Measurements from ENCODE around the gene PCED1B. TPM values are rescaled to one million over a fixed set of nuclear protein-coding genes. Genes with fewer than 3 reads are reported as not detected.
"Not testable (repeated sequence)": the region's sequence is repeated elsewhere in the genome, so short reads cannot be mapped to it uniquely, and the experiment has no call there.

The PCED1B gene
- total RNA-seq, 1 donor from 2014 or later: 0.91 TPM

- peaks cover 5% of the 10 kb centered on the region for H3K4me1 Mint-ChIP-seq (ENCODE audit: low read depth)
- TF ChIP-seq, protein P1, sequence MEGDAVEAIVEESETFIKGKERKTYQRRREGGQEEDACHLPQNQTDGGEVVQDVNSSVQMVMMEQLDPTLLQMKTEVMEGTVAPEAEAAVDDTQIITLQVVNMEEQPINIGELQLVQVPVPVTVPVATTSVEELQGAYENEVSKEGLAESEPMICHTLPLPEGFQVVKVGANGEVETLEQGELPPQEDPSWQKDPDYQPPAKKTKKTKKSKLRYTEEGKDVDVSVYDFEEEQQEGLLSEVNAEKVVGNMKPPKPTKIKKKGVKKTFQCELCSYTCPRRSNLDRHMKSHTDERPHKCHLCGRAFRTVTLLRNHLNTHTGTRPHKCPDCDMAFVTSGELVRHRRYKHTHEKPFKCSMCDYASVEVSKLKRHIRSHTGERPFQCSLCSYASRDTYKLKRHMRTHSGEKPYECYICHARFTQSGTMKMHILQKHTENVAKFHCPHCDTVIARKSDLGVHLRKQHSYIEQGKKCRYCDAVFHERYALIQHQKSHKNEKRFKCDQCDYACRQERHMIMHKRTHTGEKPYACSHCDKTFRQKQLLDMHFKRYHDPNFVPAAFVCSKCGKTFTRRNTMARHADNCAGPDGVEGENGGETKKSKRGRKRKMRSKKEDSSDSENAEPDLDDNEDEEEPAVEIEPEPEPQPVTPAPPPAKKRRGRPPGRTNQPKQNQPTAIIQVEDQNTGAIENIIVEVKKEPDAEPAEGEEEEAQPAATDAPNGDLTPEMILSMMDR (IDR thresholded peaks at IDR 0.05; ENCODE audit: unreplicated experiment): no peak
- no peaks in the 10 kb centered on the region for H3K36me3 Mint-ChIP-seq (ENCODE audit: insufficient read depth)
- DNase-seq (ENCODE audit: low spot score, unreplicated experiment): no peak
- H3K9me3 Mint-ChIP-seq (ENCODE audit: low read depth): no peaks in the 10 kb centered on the region
- H3K4me3 Mint-ChIP-seq (ENCODE audit: low read depth): no peak overlapping the region
- no peaks in the 10 kb centered on the region for H3K27me3 Mint-ChIP-seq
- no peak overlapping the region for H3K27ac Mint-ChIP-seq
Measured at GRCh38 chr12:47277972-47278448, 198.6 kb downstream of the PCED1B start.

DNA sequence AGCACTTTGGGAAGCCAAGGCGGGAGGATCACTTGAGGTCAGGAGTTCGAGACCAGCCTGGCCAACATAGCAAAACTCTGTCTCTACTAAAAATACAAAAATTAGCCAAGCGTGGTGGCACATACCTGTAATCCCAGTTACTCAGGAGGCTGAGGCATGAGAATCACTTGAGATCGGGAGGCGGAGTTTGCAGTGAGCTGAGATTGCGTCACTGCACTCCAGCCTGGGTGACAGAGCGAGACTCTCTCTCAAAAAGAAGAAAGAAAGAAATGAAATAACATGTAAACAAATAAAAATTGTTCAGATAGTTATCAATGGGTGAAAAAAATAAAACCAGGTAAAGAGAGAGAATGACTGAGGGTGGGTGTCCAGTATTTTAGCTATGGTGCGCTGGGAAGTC is 200.3 kb downstream of the PCED1B start:
- H3K36me3 Mint-ChIP-seq (ENCODE audit: insufficient read depth); H3K27me3 Mint-ChIP-seq; H3K27ac Mint-ChIP-seq; H3K4me1 Mint-ChIP-seq (ENCODE audit: low read depth); DNase-seq (ENCODE audit: low spot score, unreplicated experiment); H3K9me3 Mint-ChIP-seq (ENCODE audit: low read depth); H3K4me3 Mint-ChIP-seq (ENCODE audit: low read depth): not testable (repeated sequence)

DNA sequence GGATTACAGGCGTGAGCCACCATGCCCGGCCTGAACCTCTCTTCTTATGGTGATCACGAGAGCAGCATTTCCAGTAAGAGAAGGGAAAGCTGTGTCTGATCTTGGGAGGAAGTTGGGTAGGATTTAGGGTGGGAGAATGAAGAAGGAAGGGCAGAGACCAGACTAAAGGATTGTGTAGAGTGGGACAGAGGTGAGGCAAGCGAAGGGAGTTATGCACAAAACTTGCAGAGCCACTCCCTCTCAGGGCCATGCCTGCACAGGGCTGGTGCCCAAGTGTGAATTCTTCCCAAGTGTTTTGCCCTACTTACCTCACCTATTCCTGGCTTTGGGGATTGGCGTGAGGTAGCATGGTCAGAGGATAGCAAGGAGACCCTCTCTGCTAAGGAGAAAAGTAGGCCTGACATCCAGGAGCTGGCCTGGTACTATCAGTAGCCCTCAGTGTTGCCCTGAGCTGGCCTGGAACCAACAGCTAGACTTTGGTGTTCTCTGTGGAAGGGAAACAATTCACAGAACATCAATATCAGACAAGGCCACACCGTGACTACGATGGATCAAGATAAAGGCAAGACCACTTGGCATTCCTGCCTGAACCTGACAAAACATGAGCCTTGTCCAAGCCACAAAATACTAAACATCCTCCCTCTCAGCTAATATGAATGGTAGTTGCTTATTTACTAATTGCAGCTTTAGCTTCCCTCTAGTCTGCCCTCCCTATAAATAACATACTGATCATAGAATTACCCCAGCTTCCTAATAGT is 201.3 kb downstream of the PCED1B start:
- H3K36me3 Mint-ChIP-seq (ENCODE audit: insufficient read depth): no peaks in the 10 kb centered on the region
- no peak overlapping the region for H3K4me3 Mint-ChIP-seq (ENCODE audit: low read depth)
- peaks cover 5% of the 10 kb centered on the region for H3K4me1 Mint-ChIP-seq (ENCODE audit: low read depth)
- H3K27me3 Mint-ChIP-seq: no peaks in the 10 kb centered on the region
- TF ChIP-seq, protein P1 (IDR thresholded peaks at IDR 0.05; ENCODE audit: unreplicated experiment): no peak
- DNase-seq (ENCODE audit: low spot score, unreplicated experiment): no peak
- no peak overlapping the region for H3K27ac Mint-ChIP-seq
- no peaks in the 10 kb centered on the region for H3K9me3 Mint-ChIP-seq (ENCODE audit: low read depth)

DNA sequence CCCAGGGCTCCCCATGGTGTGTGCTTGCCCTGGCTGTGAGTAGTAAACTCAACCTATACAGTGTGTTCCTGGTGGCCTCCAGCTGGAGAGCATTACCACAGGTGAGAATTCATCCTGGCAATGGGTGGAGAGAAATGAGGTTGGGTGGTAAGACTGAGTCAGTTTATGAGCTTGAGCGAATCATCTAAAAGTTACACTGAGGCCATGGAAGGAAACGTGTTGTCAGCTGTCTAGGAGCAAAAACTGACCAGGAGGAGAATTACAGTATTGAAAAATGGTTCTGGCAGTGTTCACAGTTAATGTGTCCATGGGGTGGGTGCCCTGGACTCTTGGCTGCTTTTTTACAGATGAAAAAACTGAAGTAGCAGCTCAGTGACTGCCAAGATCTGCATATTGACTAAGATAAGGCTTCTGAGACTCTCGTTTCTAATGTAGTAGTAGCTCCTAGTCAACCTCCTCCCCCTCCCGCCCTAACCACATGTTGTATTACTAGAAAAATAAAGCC is 202.3 kb downstream of the PCED1B start:
- H3K27me3 Mint-ChIP-seq: no peaks in the 10 kb centered on the region
- no peak for DNase-seq (ENCODE audit: low spot score, unreplicated experiment)
- no peak overlapping the region for H3K27ac Mint-ChIP-seq
- no peak overlapping the region for H3K4me3 Mint-ChIP-seq (ENCODE audit: low read depth)
- H3K36me3 Mint-ChIP-seq (ENCODE audit: insufficient read depth): peaks cover 2% of the 10 kb centered on the region
- TF ChIP-seq, protein P1 (IDR thresholded peaks at IDR 0.05; ENCODE audit: unreplicated experiment): no peak
- H3K9me3 Mint-ChIP-seq (ENCODE audit: low read depth): no peaks in the 10 kb centered on the region
- peaks cover 5% of the 10 kb centered on the region for H3K4me1 Mint-ChIP-seq (ENCODE audit: low read depth)

DNA sequence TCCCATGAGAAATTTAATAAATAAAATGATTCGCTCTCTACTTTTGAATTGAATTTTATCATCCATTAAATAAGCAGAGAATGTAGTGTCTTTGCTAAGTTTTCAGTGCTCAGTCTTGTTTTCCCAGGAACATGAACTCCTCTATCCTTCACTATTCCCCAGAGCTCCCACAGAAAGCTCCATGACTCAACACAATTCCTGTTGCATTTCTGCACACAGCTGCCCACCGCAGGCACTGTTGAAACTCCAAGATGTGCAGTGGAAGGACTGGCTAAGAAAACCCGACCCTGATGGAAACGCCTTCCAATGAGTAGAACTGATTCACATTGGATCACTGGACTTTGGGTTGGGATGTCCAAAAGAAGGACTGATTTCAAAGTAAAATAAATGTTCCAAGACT is 202.8 kb downstream of the PCED1B start:
- no peaks in the 10 kb centered on the region for H3K9me3 Mint-ChIP-seq (ENCODE audit: low read depth)
- H3K27me3 Mint-ChIP-seq: no peaks in the 10 kb centered on the region
- no peak for DNase-seq (ENCODE audit: low spot score, unreplicated experiment)
- H3K4me3 Mint-ChIP-seq (ENCODE audit: low read depth): no peak overlapping the region
- H3K4me1 Mint-ChIP-seq (ENCODE audit: low read depth): peaks cover 3% of the 10 kb centered on the region
- H3K36me3 Mint-ChIP-seq (ENCODE audit: insufficient read depth): peaks cover 2% of the 10 kb centered on the region
- TF ChIP-seq, protein P1 (IDR thresholded peaks at IDR 0.05; ENCODE audit: unreplicated experiment): no peak
- no peak overlapping the region for H3K27ac Mint-ChIP-seq

Small RNA genes lying within 50 kb of the gene (microRNA-seq; reads per million reads assigned to microRNA genes)
- not detected for gene MIR4698 (ENCODE audit: borderline number of aligned reads, unreplicated experiment)

Other genes with a start within 250 kb of the PCED1B start
- 9.3 and 10.7 TPM in 2 replicates for gene AMIGO2, start 338 bp downstream of the PCED1B start, total RNA-seq